HAP-1 (cell line): ENCODE data around the gene MAN1A2.

Source experiments
- DNase-seq, 2 experiments: peaks; one replicate each; pipeline ENCODE4 v3.0.0-alpha.2; 2016 to 2020; ENCODE audit warnings: low spot score in 2 of 2
- H3K27me3 ChIP-seq: fragments of 250-450 bp; sonication (Bioruptor Pico); 2 replicates; pipeline ENCODE4 v1.5.1; 2020; ENCODE audit warnings: low read depth, mild to moderate bottlenecking, moderate library complexity
- H3K36me3 ChIP-seq: fragments of 250-450 bp; sonication (Bioruptor Pico); replicated peaks from 2 replicates; pipeline ENCODE4 v1.5.1; 2020; ENCODE audit warnings: mild to moderate bottlenecking
- H3K4me1 ChIP-seq: fragments of 250-450 bp; sonication (Bioruptor Pico); 2 replicates; pipeline ENCODE4 v1.5.1; 2020; ENCODE audit warnings: mild to moderate bottlenecking
- H3K4me3 ChIP-seq: fragments of 250-450 bp; sonication (Bioruptor Pico); 2 replicates; pipeline ENCODE4 v1.5.1; 2020; ENCODE audit warnings: mild to moderate bottlenecking, moderate library complexity
- H3K9me3 ChIP-seq: fragments of 250-450 bp; sonication (Bioruptor Pico); 2 replicates; pipeline ENCODE4 v1.5.1; 2020; ENCODE audit warnings: mild to moderate bottlenecking, moderate library complexity
- in situ Hi-C: fragments of 300-500 bp; cut with MboI; formaldehyde crosslinking; loops from 3 replicates; pipeline ENCODE4 v1.14.3; 2020; ENCODE audit warnings: low sequenced_read_pairs, inconsistent platforms, mixed read lengths

The MAN1A2 gene

GRCh38 chr1:117511273-117511672, 144.0 kb downstream of the MAN1A2 start:
- no peak for DNase-seq
- Histone ChIP-seq H3K4me1 (peaks cover 3% of the 10 kb centered on the region; the same call in 1 of the 2 replicates), H3K36me3 (no peaks in the 10 kb centered on the region), H3K4me3 (no peak overlapping the region), H3K9me3 (no peaks in the 10 kb centered on the region), H3K27me3 (no peaks in the 10 kb centered on the region)
- in situ Hi-C loops = no loop called here

GRCh38 chr1:117512728-117513321, 145.6 kb downstream of the MAN1A2 start:
- no peaks in the 10 kb centered on the region for H3K36me3 ChIP-seq
- no peaks in the 10 kb centered on the region for H3K9me3 ChIP-seq
- H3K4me1 ChIP-seq = no peaks in the 10 kb centered on the region
- in situ Hi-C loops = no loop called here
- DNase-seq = peak in 1 of 2 experiments; percentile 8
- no peaks in the 10 kb centered on the region for H3K27me3 ChIP-seq
- no peak overlapping the region for H3K4me3 ChIP-seq

GRCh38 chr1:117523111-117523510, 155.9 kb downstream of the MAN1A2 start:
- in situ Hi-C loops = loop anchor here (10.0 kb wide), 1 partner anchor 232 kb away; no protein-coding TSS in a partner anchor
- no peak overlapping the region for H3K4me3 ChIP-seq
- DNase-seq = no peak
- H3K27me3 ChIP-seq = no peaks in the 10 kb centered on the region
- H3K9me3 ChIP-seq = no peaks in the 10 kb centered on the region
- no peaks in the 10 kb centered on the region for H3K4me1 ChIP-seq
- H3K36me3 ChIP-seq = no peaks in the 10 kb centered on the region

- Histone ChIP-seq H3K4me3 (no peak overlapping the region), H3K9me3 (no peaks in the 10 kb centered on the region), H3K36me3 (no peaks in the 10 kb centered on the region), H3K4me1 (no peaks in the 10 kb centered on the region), H3K27me3 (no peaks in the 10 kb centered on the region)
- in situ Hi-C loops = loop anchor here (10.0 kb wide), 1 partner anchor 228 kb away; no protein-coding TSS in a partner anchor
- no peak for DNase-seq
Measured at GRCh38 chr1:117527074-117527473, 159.8 kb downstream of the MAN1A2 start.

GRCh38 chr1:117527566-117528102, 160.4 kb downstream of the MAN1A2 start:
- DNase-seq = no peak
- in situ Hi-C loops = loop anchor here (10.0 kb wide), 1 partner anchor 227 kb away; no protein-coding TSS in a partner anchor
- H3K36me3 ChIP-seq = no peaks in the 10 kb centered on the region
- H3K4me1 ChIP-seq = no peaks in the 10 kb centered on the region
- H3K27me3 ChIP-seq = no peaks in the 10 kb centered on the region
- H3K9me3 ChIP-seq = no peaks in the 10 kb centered on the region
- no peak overlapping the region for H3K4me3 ChIP-seq

- H3K36me3 ChIP-seq = no peaks in the 10 kb centered on the region
- H3K27me3 ChIP-seq = no peaks in the 10 kb centered on the region
- in situ Hi-C loops = loop anchor here (10.0 kb wide), 1 partner anchor 225 kb away; no protein-coding TSS in a partner anchor
- H3K4me1 ChIP-seq = no peaks in the 10 kb centered on the region
- DNase-seq = no peak
- H3K4me3 ChIP-seq = no peak overlapping the region
- H3K9me3 ChIP-seq = no peaks in the 10 kb centered on the region
Measured at GRCh38 chr1:117529683-117530082, 162.4 kb downstream of the MAN1A2 start.

- in situ Hi-C loops = no loop called here
- no peak for DNase-seq
Measured at GRCh38 chr1:117531222-117531621, 164.0 kb downstream of the MAN1A2 start.

GRCh38 chr1:117534995-117535467, 167.8 kb downstream of the MAN1A2 start:
- Histone ChIP-seq H3K4me1 (no peaks in the 10 kb centered on the region), H3K36me3 (no peaks in the 10 kb centered on the region), H3K4me3 (no peak overlapping the region), H3K9me3 (no peaks in the 10 kb centered on the region), H3K27me3 (no peaks in the 10 kb centered on the region)
- in situ Hi-C loops = no loop called here
- peak; percentile 52 to 68 for DNase-seq

More at GRCh38 chr1:117531222-117531621, 164.0 kb downstream of the MAN1A2 start:
- H3K4me3 ChIP-seq = no peak overlapping the region
- H3K9me3 ChIP-seq = no peaks in the 10 kb centered on the region
- H3K36me3 ChIP-seq = no peaks in the 10 kb centered on the region
- no peaks in the 10 kb centered on the region for H3K27me3 ChIP-seq
- no peaks in the 10 kb centered on the region for H3K4me1 ChIP-seq

- no peak overlapping the region for H3K4me3 ChIP-seq
- H3K9me3 ChIP-seq = no peaks in the 10 kb centered on the region
- no peak for DNase-seq
- in situ Hi-C loops = no loop called here
- H3K27me3 ChIP-seq = no peaks in the 10 kb centered on the region
- no peaks in the 10 kb centered on the region for H3K4me1 ChIP-seq
- H3K36me3 ChIP-seq = no peaks in the 10 kb centered on the region
Measured at GRCh38 chr1:117535821-117536220, 168.6 kb downstream of the MAN1A2 start.

- Histone ChIP-seq H3K9me3 (no peaks in the 10 kb centered on the region), H3K4me1 (no peaks in the 10 kb centered on the region), H3K36me3 (no peaks in the 10 kb centered on the region), H3K27me3 (no peaks in the 10 kb centered on the region), H3K4me3 (no peak overlapping the region)
- in situ Hi-C loops = no loop called here
- peak; percentile 5 to 45 for DNase-seq
Measured at GRCh38 chr1:117537291-117537920, 170.2 kb downstream of the MAN1A2 start.

- Histone ChIP-seq H3K36me3 (no peaks in the 10 kb centered on the region), H3K4me1 (no peaks in the 10 kb centered on the region), H3K4me3 (no peak overlapping the region), H3K27me3 (no peaks in the 10 kb centered on the region), H3K9me3 (no peaks in the 10 kb centered on the region)
- in situ Hi-C loops = no loop called here
- no peak for DNase-seq
Measured at GRCh38 chr1:117540532-117540931, 173.3 kb downstream of the MAN1A2 start.

- Histone ChIP-seq H3K36me3 (no peaks in the 10 kb centered on the region), H3K4me3 (no peak overlapping the region), H3K4me1 (no peaks in the 10 kb centered on the region), H3K9me3 (no peaks in the 10 kb centered on the region), H3K27me3 (no peaks in the 10 kb centered on the region)
- in situ Hi-C loops = no loop called here
- no peak for DNase-seq
Measured at GRCh38 chr1:117541003-117541402, 173.8 kb downstream of the MAN1A2 start.

- no peak for DNase-seq
- no peaks in the 10 kb centered on the region for H3K4me1 ChIP-seq
- no peak overlapping the region for H3K4me3 ChIP-seq
- no peaks in the 10 kb centered on the region for H3K36me3 ChIP-seq
- H3K27me3 ChIP-seq = no peaks in the 10 kb centered on the region
- no peaks in the 10 kb centered on the region for H3K9me3 ChIP-seq
- in situ Hi-C loops = no loop called here
Measured at GRCh38 chr1:117541585-117541984, 174.3 kb downstream of the MAN1A2 start.

- DNase-seq = no peak
- H3K36me3 ChIP-seq = no peaks in the 10 kb centered on the region
- H3K27me3 ChIP-seq = no peaks in the 10 kb centered on the region
- no peaks in the 10 kb centered on the region for H3K4me1 ChIP-seq
- no peaks in the 10 kb centered on the region for H3K9me3 ChIP-seq
- in situ Hi-C loops = no loop called here
- no peak overlapping the region for H3K4me3 ChIP-seq
Measured at GRCh38 chr1:117544509-117545109, 177.4 kb downstream of the MAN1A2 start.
